GM19397 (cell line): Measurements from ENCODE around the gene GRIN3A.
"Not testable (repeated sequence)": the region's sequence is repeated elsewhere in the genome, so short reads cannot be mapped to it uniquely, and the experiment has no call there.

ENCODE experiments used
- ATAC-seq: cut with Tn5 transposase; IDR thresholded peaks from one replicate; pipeline ENCODE4 v1.9.1; 2021; ENCODE audit warnings: mild to moderate bottlenecking, moderate library complexity; ENCODE audit not compliant: unreplicated experiment

GRIN3A gene

DNA sequence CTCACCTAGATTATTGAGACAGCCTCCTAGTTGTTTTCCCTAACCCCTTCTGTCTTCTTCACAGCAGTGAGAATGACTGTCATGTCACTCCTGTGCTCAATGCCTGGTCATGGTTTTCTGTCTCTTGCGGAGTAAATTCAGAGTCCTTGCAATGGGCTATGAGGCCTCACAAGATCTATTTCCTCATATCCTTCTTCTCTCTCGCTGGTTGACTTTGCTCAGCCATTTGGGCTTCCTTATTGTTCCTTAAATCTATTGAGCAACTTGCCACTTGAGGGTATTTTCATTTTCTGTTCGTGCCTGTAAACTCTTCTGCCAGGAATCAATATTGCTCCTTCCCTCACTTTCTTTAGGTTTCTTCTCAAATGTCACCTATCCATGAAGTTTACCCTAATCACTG lies 152.7 kb downstream of the GRIN3A start:
- ATAC-seq = no peak

DNA sequence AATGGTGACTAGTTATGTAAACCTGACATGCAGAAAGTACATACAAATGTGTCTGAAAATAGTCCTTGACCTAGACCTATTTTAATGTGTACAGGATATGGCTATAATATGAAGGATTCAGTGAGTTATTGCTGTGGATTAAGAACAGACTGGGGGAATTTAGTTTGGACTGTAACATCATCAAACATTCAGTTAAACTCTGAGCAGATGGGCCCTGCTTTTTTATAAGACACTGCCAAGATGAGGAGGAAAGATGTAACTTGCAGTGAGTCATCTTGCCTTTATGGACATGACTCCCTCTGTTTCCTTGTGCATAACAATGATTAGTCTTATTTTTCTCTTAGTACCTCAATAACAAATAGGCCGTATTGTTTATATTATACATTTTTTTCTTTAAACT lies 155.9 kb downstream of the GRIN3A start:
- no peak for ATAC-seq

DNA sequence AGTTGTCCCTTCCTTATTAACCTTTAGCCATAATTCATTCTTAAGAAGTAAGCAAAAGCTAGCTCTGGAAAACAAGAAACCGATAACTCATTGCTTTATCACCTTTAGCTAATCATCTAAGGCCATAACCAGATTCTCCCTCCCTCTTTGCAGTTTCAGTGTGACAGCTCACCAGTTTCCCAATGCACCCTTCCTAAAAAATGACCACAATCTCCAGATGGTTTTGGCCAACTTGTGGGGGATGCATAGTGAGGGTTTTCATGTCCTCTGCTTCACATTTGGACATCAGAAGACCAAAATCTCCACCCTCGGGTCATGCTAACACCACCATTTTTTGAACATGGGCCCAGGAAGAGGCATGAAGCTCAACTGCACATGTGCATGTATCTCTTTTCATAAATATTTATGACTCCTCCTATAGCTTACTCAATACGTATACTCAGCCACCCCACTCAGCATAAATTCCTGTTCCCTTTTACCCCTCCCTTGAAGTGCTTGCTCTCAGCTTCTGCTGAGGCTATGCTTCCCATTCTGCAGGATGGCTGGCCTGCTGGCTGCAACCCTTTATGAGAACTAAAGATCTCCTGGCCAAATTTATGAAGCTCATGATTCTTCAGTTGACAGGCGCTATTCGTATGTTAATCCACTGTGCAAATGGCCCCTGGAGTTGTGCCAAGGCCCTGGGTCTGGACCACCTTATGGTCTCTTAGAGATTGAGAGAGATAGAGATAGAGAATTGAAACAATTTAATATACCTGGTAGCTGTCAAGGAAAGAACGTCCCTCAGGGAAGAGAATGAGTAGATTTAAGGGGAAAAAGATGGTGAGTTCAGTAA lies 158.5 kb downstream of the GRIN3A start:
- ATAC-seq = no peak

DNA sequence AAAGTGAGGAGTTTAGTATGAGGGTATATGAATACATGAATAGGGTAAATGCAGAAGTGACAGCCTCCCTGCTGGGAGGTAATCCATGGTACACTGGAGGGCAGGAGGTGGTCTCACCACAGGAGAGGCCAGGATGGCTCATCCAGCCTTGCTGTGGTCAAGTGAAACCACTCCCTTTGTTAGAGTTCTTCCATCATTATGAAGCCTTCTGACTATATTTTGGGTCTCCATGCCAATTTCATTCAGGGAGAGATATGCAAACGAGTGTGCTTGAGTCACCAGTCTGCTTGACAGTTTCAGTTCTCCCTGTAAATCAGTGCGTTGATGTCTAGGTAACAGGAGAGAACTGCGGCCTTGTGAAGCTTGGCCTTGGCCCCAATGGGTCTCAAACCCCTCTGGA lies 160.1 kb downstream of the GRIN3A start:
- peak; percentile 62 for ATAC-seq

DNA sequence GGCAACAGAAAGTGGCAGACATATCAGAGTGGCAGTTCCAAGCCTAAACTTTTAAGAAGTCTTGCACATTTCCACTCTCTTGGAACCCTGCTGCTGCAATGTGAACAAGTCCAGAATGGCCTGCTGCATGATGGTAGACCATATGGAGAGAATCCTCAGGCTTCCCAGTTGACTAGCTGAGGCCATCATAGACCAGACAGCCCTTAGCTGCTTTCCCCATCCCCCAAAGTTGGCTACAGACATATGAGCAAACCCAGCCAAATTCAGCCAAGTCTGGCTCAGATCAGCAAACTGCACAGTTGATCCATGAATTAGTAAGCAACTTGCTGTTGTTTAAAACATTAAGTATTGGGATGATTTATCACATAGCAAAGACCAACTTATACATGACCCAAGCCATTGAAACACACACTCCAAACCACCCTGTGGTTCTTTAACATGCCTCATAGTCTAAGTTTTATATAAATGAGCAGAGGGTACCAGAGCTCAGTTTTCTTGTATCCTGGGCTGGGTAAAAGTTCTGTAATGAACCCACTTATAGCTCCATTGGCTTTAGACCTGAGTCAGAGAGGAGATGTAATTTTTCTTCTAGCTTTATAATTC lies 163.6 kb downstream of the GRIN3A start:
- no peak for ATAC-seq

DNA sequence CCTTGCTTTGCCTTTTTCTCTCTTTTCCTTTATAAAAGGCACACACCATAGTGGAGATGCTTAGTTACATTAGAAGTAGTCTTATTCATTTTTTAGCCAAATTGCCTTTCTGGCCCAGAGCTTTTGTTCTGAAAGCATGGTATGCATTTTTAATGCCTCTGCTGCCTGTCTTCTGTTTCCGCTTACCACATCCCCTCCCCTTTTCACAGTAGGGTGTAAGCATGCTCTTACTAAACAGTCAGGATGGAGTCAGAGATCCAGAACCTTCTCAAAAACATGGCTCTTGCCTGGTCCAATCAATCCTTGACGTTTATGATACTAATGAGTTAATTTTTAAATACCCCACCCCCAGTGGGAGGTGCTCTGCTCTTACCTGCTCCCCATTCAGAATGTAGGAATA lies 166.1 kb downstream of the GRIN3A start:
- no peak for ATAC-seq

DNA sequence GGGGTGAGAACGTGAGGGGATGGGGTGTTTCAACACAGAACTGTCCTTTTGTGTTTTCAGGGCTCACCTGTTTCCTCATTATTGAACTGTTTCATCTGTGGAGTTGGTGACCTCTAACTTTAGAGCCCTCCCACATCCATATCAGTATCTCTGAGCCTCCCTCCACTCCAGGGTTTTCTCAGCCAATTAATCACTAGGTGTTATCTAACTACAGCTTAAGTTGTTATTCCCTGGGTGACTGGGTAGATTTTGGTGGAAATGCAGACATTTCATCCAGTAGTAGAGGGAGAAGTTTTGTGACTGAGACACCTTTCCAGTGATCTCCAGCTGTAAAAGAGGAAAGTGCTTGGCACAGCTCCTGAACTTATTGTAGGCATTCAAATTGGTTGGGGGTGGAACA lies 167.3 kb downstream of the GRIN3A start:
- ATAC-seq = no peak

DNA sequence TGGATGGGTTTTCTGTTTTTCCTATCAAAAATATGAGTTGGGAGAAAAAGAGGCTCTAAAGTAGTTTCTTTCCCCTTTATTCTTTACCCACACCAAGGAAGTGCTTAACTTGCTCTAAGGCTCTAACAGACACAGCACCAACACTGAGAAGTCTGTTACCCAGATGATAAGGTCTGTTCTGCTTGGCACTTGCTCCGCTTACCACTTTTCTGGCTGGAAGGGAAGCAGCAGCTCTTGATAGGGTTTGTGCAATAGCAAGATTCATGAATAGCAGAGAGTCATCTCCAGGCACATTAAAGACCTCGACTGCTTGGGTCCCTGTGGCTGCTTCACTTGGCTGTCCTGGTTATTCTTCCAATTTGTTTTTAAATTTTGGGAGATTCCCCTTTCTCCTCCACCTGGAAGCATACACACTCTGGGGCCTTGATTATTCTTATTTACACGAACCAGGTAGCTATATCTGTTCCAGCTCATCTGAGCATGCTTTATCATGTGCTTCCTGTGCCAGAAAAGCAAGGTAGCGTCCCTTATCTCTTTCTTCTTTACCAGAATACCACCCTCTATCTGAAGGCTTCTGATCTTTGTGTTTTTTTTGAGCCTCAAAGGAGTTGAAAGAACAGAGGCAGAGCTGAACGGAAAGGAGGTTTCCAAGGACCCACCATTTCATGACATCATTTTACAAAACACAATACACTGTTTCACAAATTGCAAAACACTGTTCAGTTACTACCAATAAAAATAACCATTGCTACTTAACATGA lies 168.5 kb downstream of the GRIN3A start:
- ATAC-seq = no peak

DNA sequence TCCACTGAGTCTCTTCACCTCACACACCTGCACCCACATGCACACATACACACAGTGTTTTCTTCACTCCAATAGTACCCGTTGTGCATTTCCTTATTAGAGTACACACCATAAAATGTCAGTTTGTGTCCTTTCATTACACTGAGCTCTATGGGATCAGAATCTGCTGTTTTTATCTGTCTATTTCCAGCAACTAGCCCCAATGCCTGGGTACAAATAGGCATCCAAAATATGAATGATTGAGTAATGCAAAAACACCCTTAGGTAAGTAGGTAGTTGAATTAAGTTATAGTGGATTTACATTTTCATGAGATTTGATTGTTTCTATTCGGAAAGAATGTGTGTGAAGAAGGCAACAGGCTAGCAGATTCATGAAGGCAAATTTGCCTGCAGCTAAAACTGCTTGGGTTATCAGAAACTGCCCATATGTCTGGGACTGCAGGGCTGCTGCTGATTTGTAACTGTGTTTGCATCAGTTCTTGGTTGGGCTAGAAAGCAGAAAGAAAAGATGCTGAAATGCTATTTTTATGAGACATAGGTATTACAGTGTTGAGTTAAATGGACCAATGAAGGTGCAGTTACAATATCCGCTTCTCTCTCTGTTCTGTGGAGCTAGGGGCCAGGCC lies 170.6 kb downstream of the GRIN3A start:
- no peak for ATAC-seq

DNA sequence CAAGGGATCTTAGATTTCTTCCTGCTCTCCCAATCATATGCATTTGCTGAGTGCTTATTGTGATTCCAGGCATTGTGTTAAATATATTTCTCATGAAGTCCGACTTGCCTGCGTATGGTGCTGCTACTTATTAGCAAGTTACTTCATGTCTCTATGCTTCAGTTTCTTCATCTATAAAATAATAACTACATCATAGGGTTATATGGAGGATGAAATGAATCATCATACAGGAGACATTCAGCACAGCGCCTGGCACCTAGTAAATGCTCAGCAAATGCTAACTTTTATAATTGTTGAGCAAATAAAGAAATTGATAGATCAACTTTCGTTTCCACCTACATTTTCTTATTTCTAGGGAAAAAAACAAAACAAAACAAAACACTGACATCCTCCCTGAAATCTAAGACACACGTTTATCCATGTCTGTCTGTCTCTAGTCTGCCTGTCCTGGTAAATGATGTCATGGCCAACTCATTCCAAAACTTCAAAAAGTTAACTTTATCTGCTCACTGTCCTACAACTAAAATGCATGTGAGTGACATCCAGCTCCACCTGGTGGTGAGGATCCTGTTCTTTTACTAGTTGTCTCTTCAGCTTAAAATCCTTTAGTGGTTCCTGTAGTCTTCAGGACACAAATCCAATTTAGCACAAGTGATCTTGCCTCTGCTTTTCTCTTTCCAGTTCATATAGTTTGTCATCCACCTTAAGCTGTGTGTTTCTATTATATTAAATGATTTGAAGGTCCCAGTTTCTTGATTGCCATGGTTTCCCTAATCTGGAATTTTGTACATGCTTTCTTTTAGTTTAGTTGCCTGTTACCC lies 171.3 kb downstream of the GRIN3A start:
- ATAC-seq = peak; percentile 64

DNA sequence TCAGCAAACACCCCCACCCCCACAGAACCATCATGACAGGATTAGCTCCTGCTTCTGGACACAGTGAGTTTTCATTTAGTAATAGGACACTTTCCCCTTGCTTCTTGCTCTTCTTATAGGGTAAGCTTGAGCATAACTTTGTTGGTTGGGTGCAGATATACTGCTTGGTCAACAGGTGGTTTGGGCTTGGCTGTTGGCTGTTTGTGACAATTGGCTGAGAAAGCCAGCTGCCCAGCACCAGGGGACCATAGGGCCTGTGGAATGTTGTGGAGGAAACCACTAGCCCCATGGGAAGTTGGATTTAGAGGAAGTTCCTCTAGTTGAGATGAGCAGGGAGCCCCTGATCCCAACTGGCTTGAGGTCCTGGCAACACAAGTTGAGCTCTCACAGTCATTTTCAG lies 174.2 kb downstream of the GRIN3A start:
- no peak for ATAC-seq

DNA sequence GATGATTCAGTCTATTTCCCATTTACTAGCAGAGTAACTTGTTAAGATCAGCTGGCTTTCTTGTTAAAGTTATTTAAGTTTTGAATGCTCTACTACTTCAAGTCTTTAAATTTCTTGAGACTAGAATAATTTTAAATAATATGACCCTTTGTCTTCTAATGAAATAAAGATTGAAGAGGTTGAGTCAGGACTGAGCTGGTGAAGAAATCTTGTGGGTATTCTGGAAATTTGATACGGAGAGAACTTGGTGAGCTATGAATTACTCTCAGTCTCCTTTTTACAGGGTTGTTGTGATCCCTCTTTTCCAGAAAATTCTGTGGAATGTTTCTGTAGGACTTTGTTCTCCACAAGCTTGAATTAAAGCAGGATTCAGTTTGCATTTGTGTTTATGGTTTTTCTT lies 175.5 kb downstream of the GRIN3A start:
- no peak for ATAC-seq

DNA sequence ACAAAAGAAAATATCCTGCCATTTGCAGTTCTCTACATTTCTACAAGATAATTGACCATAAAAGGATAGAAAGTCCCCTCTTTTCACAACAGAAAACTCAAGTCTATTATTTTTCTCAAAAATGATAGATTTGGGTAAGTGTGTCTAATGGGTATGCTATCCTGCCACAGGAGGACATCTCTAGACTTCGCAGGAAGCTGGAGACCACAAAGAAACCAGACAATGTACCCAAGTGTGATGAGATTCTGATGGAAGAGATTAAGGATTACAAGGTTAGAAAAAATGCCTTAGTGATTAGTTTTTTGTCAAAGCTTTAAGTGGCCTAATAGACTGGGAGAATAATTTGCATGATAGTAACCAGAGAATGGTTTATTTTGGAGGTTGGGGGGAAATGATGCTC lies 176.7 kb downstream of the GRIN3A start:
- ATAC-seq = no peak

DNA sequence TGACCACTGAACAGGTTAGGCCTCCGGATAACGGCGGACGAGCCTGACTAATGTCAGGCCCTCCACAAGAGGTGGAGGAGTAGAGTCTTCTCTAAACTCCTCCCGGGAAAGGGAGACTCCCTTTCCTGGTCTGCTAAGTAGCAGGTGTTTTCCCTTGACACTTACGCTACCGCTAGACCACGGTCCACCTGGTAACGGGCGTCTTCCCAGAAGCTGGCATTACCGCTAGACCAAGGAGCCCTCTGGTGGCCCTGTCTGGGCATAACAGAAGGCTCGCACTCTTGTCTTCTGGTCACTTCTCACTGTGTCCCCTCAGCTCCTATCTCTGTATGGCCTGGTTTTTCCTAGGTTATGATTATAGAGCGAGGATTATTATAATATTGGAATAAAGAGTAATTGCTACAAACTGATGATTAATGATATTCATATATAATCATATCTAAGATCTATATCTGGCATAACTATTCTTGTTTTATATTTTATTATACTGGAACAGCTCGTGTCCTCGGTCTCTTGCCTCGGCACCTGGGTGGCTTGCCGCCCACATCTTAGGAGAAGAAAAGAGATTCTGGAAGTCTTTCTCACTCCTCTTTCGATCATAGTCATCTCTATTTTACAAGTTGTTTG lies 188.9 kb downstream of the GRIN3A start:
- not testable (repeated sequence) for ATAC-seq

DNA sequence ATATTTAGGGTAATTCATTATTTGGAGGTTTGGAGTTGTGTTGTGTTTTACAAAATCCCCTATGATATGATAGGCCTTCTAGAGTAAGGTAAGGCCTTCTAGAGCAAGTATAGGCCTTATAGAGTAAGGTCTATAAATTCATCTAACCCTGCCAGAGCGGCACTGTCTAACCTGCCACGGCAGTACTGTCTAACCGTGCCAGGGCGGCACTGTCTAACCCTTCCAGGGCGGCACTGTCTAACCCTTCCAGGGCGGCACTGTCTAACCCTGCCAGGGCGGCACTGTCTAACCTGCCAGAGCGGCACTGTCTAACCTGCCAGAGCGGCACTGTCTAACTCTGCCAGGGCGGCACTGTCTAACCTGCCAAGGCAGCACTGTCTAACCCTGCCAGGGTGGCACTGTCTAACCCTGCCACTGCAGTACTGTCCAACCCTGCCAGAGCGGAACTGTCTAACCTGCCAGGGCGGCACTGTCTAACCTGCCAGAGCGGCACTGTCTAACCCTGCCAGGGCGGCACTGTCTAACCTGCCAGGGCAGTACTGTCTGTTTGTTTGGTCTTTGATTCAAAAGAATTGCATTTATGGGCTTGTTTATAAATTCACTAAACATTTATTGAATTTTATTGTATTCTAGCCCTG lies 195.2 kb downstream of the GRIN3A start:
- ATAC-seq = no peak

DNA sequence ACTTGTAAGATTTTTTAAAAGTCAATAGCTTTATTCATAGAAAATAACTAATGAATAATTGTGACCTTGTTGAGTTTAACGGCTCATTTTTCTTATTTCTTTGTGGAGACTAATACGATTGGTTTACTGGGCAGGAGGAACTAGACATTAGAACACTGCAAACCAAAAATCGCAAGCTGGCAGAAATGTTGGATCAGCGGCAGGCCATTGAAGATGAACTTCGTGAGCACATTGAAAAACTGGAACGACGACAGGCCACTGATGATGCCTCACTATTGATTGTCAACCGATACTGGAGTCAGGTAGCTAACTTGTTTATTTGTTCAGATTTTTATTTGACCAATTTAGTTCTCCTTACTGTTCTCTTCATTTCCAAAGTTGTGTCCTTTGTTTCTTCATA lies 198.4 kb downstream of the GRIN3A start:
- ATAC-seq = no peak

DNA sequence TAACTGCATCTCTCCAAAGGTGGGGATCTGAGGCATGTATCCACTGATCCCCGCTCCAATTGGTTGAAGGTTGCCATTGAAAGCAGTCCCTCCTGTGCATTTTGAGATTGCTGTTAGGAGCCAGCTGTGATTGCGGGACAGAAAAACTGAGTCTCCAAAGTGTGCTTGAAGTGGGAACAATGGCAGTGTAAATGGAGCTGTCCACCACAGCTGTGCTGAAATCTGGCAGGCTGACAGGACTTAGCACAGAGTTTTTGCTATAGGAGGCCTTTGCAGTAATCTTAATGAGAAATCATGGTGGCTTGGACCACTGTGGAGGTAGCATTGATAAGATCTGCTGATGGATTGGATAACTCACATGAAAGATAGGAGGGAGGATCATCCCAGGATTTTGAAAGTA lies 201.5 kb downstream of the GRIN3A start:
- ATAC-seq = no peak

DNA sequence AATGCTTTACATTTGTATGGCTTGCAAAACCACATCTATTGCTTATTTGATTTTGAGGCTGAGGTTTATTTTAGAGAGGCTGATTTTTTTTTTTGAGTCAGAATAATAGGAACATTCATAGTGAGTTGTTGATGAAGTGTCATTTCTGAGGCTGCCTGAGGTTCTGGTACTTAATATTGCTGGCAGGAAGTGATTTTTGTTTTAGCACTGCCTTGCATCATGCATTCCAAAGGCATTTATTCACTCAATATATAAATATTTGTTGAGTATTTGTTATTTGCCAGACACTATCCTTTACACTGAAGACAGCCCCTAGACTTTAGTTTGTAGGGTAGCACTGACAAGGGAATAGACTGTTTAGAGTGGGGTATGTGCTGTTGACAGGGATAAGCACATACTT lies 202.1 kb downstream of the GRIN3A start:
- no peak for ATAC-seq

DNA sequence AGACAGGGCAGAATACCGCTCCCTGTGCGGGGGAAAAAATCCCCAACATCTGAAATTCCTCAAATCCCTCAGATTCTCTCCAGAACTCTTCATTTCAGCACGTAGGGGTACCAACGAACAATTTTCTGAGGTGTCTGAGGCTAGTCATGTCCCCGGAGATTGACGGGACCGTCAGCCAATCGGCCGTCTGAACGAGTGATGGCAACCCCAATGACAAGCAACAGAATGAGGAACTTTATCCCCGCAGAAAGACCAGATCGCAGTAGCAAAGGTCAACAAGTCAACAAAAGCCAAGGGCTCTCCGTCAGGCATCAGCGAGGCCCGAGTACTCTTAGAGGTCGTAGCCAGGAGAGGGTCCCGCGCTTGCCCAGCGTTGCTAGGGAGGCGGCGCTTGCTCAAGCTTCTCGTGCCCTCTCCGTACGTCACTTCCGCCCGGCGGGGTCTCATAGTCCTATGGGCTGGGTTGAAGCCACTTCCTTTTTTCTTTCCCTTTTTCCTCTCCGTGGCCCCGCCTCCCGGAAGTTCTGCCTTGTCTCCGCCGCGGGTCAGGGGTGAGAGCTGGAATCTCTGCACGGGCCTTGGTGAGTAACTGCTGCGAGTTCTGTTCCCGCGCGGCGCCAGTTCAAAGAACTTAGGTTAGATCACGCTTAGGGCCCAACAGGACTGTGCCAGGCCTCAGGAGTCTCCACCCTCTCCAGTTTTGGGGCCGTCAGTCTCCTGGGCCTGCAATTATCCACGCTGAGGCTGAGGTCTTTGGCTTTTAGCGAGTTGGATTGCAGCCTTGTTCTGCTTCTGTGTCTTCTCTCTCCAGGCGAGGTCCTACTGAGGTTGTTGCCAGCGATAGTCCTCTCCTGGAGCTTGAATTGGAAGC lies 204.9 kb downstream of the GRIN3A start, which contains the start of gene RNF20:
Gene RNF20 (plus strand): TSS at position 520 of the 871 bp plus-strand sequence. CDS start 1,571 bp downstream, outside the sequence.
- peak; percentile 98 for ATAC-seq
